Esophagus muscularis mucosa (tissue), 4 donors: ENCODE data around the gene REG3A. TPM values are rescaled to one million over a fixed set of nuclear protein-coding genes. Genes with fewer than 3 reads are reported as not detected.

Experiments used
- DNase-seq: peaks from one replicate; pipeline ENCODE4 v3.0.0-alpha.2; 2017; ENCODE audit errors: extremely low spot score
- H3K27ac ChIP-seq, 4 donors: fragments of 200-600 bp; sonication (generic); replicated peaks in 1 of 4; 1 replicate in 3 of 4; 2 replicates in 1 of 4; pipeline ENCODE4 v1.5.1; 2016 to 2019; ENCODE audit warnings: mild to moderate bottlenecking in 1 of 4
- H3K27me3 ChIP-seq, 4 donors: fragments of 200-600 bp; sonication (generic); one replicate each; pipeline versions ENCODE4 v1.5.1 to v1.6.0; 2016 to 2019
- H3K36me3 ChIP-seq, 4 donors: fragments of 200-600 bp; sonication (generic); one replicate each; pipeline ENCODE4 v1.5.1; 2016 to 2019
- H3K4me1 ChIP-seq, 4 donors: fragments of 200-600 bp; sonication (generic); one replicate each; pipeline ENCODE4 v1.5.1; 2016 to 2019
- H3K4me3 ChIP-seq, 4 donors: fragments of 200-600 bp; sonication (generic); 1 replicate in 2 of 4; 2 replicates in 2 of 4; pipeline ENCODE4 v1.5.1; 2016 to 2019; ENCODE audit warnings: mild to moderate bottlenecking in 4 of 4, moderate library complexity in 1 of 4
- H3K9me3 ChIP-seq, 4 donors: fragments of 200-600 bp; sonication (generic); 1 replicate in 3 of 4; 2 replicates in 1 of 4; pipeline ENCODE4 v1.5.1; 2016 to 2019
- EP300 ChIP-seq: sonication (generic); formaldehyde crosslinking; IDR thresholded peaks from one replicate; pipeline ENCODE4 v1.6.1; 2017; ENCODE audit warnings: antibody characterized with exemption
- POLR2A ChIP-seq: fragments of 450-650 bp; IDR thresholded peaks from one replicate; pipeline ENCODE4 v1.6.1; 2017; ENCODE audit warnings: antibody characterized with exemption, moderate library complexity, mild to moderate bottlenecking, low read depth
- POLR2AphosphoS5 ChIP-seq, 2 donors: sonication (generic); formaldehyde crosslinking; IDR thresholded peaks; one replicate each; pipeline ENCODE4 v1.6.1; 2017; ENCODE audit warnings: antibody characterized with exemption in 2 of 2
- WGBS: methylation state at CpG from one replicate; pipeline ENCODE4 v1.1.5; 2018; 5-methylcytosine and 5-hydroxymethylcytosine counted together
- intact Hi-C: fragments of 100-400 bp; cut with DNase I; formaldehyde crosslinking; loops from one replicate; pipeline ENCODE4 v1.15.1; 2023
- total RNA-seq, 4 donors: library from RNA; depleted of rRNA; stranded (reverse); fragments of >200 nt; gene quantifications; one replicate each; pipeline versions ENCODE4 v1.1.0 to v1.2.1, GENCODE V29; 2016
- TF ChIP-seq, protein P1 (sequence below), 3 experiments: fragments of 200-600 bp in 2 of 3; fragments of 450-650 bp in 1 of 3; sonication (generic) in 2 of 3; IDR thresholded peaks; one replicate each; pipeline ENCODE4 v1.5.1; 2017 to 2019; ENCODE audit warnings: antibody characterized with exemption in 3 of 3, mild to moderate bottlenecking in 2 of 3, moderate library complexity in 1 of 3

REG3A gene
- total RNA-seq, 4 donors from 2014 or later, result not detected

DNA sequence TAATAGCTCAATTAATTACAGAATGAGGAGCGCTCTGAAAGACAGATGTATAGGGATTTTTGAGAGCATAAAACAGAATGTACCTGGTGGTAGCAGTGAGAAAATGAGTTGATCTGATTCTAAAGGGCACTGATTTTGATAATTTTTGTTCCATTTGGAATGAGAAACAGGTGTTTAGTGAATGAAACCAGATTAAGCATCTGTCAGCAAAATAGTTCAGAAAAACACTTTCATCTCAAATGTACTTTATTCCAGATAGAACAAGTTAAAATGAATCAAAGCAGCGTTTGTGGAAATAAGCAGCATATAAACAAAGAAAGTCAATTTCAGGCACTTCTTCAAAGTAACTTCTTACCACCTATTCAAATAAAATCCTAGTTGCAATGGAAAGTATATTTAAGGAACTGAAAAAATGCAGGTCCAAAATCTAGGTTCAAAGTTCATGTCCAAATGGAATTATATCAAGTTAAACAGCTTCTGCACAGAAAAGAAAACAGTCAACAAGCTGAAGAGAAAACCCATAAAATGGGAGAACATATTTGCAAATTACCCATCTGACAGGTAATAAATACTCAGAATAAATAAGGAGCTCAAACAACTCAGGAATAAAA is 11.9 kb upstream of the REG3A start:
- no peaks in the 10 kb centered on the region for H3K4me1 ChIP-seq
- no peaks in the 10 kb centered on the region for H3K9me3 ChIP-seq
- H3K4me3 ChIP-seq, result no peak overlapping the region
- intact Hi-C loops, result no loop called here
- no peaks in the 10 kb centered on the region for H3K36me3 ChIP-seq
- no peak for DNase-seq
- TF ChIP-seq POLR2A, result no peak
- TF ChIP-seq EP300, result no peak
- TF ChIP-seq, protein P1, sequence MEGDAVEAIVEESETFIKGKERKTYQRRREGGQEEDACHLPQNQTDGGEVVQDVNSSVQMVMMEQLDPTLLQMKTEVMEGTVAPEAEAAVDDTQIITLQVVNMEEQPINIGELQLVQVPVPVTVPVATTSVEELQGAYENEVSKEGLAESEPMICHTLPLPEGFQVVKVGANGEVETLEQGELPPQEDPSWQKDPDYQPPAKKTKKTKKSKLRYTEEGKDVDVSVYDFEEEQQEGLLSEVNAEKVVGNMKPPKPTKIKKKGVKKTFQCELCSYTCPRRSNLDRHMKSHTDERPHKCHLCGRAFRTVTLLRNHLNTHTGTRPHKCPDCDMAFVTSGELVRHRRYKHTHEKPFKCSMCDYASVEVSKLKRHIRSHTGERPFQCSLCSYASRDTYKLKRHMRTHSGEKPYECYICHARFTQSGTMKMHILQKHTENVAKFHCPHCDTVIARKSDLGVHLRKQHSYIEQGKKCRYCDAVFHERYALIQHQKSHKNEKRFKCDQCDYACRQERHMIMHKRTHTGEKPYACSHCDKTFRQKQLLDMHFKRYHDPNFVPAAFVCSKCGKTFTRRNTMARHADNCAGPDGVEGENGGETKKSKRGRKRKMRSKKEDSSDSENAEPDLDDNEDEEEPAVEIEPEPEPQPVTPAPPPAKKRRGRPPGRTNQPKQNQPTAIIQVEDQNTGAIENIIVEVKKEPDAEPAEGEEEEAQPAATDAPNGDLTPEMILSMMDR (IDR thresholded peaks at IDR 0.05), result no peak
- TF ChIP-seq POLR2AphosphoS5 (IDR thresholded peaks at IDR 0.05), result no peak
- 82% methylated on average over 2 of the region's 2 CpGs for WGBS
- no peak overlapping the region for H3K27ac ChIP-seq
- no peaks in the 10 kb centered on the region for H3K27me3 ChIP-seq

DNA sequence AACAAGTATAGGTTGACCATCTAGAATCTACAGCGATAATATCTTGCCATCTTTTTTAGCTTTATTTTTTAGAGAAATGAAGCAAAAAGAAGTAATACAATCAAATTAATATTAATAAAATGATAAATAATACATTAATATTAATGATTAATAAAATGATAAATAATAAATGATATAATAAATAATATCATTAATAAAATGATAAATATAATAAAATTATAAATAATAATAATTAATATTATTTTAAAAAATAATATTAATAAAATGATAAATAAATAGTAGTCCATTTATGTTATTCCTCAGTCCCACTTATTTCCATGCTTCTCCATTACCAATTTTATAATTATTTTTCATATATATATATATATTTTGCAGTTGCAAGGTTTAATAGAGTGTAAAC is 3.2 kb upstream of the REG3A start:
- Histone ChIP-seq H3K4me3 (no peak overlapping the region), H3K36me3 (no peaks in the 10 kb centered on the region), H3K27me3 (no peaks in the 10 kb centered on the region), H3K27ac (no peak overlapping the region), H3K9me3 (no peaks in the 10 kb centered on the region), H3K4me1 (no peaks in the 10 kb centered on the region)
- DNase-seq, result no peak
- no peak for TF ChIP-seq POLR2A
- TF ChIP-seq, protein P1 (IDR thresholded peaks at IDR 0.05), result no peak
- TF ChIP-seq EP300, result no peak
- no peak for TF ChIP-seq POLR2AphosphoS5 (IDR thresholded peaks at IDR 0.05)
- intact Hi-C loops, result no loop called here
- 98% methylated on average over 1 of the region's 1 CpG for WGBS

DNA sequence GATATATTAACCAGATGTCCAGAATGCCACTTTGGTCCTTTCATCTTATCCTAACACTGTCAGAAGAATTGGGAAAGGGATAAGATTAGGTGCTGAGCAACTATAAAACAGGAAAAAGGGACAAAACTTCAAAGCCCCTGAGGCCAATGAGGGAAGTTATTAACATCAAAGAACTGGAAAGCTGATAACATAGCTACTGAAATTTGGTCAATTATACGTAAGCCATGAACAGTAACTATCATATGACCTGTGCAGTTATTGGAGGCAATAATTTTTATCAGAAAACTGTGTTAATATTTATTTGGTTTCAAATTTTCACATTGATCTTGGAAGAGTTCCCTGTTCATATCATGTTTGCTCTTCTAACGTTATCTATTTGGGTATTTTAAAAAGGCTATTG is 2.6 kb upstream of the REG3A start:
- Histone ChIP-seq H3K36me3 (no peaks in the 10 kb centered on the region), H3K27ac (no peak overlapping the region), H3K27me3 (no peaks in the 10 kb centered on the region), H3K9me3 (no peaks in the 10 kb centered on the region), H3K4me1 (no peaks in the 10 kb centered on the region), H3K4me3 (no peak overlapping the region)
- intact Hi-C loops, result no loop called here
- no peak for DNase-seq
- WGBS, result 76% methylated on average over 2 of the region's 2 CpGs
- no peak for TF ChIP-seq POLR2AphosphoS5 (IDR thresholded peaks at IDR 0.05)
- no peak for TF ChIP-seq EP300
- TF ChIP-seq POLR2A, result no peak
- TF ChIP-seq, protein P1 (IDR thresholded peaks at IDR 0.05), result no peak

DNA sequence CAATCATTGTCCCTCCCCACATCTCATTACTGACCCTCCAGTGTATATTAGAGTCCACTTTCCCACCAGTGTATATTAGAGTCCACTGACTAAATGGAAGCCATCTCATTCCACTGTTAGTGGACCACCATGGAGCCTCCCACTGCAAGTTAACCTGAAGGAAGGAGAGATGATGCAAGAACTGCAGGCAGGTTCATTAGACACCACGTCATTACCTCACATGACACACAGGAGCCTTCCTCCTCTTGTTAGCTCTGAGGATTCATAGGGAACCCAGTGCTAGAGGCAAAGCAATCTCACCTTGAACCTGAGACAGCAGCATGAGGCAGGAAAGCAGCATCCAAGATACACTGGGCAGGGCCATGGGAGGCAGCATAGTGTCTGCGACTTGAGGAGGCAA is 523 bp downstream of the REG3A start:
- TF ChIP-seq POLR2A (no peak), EP300 (no peak), POLR2AphosphoS5 (IDR thresholded peaks at IDR 0.05) (no peak)
- TF ChIP-seq, protein P1 (IDR thresholded peaks at IDR 0.05), result no peak
- WGBS, result 60% methylated on average over 1 of the region's 2 CpGs
- no peak overlapping the region for H3K4me3 ChIP-seq
- no peaks in the 10 kb centered on the region for H3K9me3 ChIP-seq
- H3K36me3 ChIP-seq, result no peaks in the 10 kb centered on the region
- no peak for DNase-seq
- no peak overlapping the region for H3K27ac ChIP-seq
- H3K27me3 ChIP-seq, result peaks cover 0 to 6% (median 0%) of the 10 kb centered on the region in 4 donors
- H3K4me1 ChIP-seq, result no peaks in the 10 kb centered on the region
- intact Hi-C loops, result no loop called here
